Liver (tissue), 3 donors: ENCODE measurements around the gene MUCL3.

ENCODE experiments used
- CTCF ChIP-seq: fragments of 150-350 bp; IDR thresholded peaks from 2 replicates; pipeline ENCODE4 v1.5.1; 2017; ENCODE audit warnings: improper control_type of control experiment, low read depth, low read length; ENCODE audit not compliant: missing input control
- GABPA ChIP-seq, 2 donors: IDR thresholded peaks in 1 of 2; conservative IDR thresholded peaks in 1 of 2; 2 replicates each; pipeline ENCODE4 v1.6.1; 2016; ENCODE audit warnings: antibody characterized with exemption in 2 of 2, mild to moderate bottlenecking in 1 of 2, moderate library complexity in 1 of 2
- HNF4A ChIP-seq, 2 donors: conservative IDR thresholded peaks; 2 replicates each; pipeline ENCODE4 v1.6.1; 2016; ENCODE audit warnings: antibody characterized with exemption in 2 of 2, mild to moderate bottlenecking in 2 of 2
- JUND ChIP-seq, 2 donors: IDR thresholded peaks; 2 replicates each; pipeline ENCODE4 v1.6.1; 2016; ENCODE audit warnings: antibody characterized with exemption in 2 of 2
- MAX ChIP-seq: IDR thresholded peaks from 2 replicates; pipeline ENCODE4 v1.6.1; 2016; ENCODE audit warnings: antibody characterized with exemption
- NR2F2 ChIP-seq: IDR thresholded peaks from 2 replicates; pipeline ENCODE4 v1.6.1; 2016; ENCODE audit warnings: antibody characterized with exemption
- RAD21 ChIP-seq, 2 donors: IDR thresholded peaks; 2 replicates each; pipeline ENCODE4 v1.6.1; 2016; ENCODE audit warnings: antibody characterized with exemption in 2 of 2, mild to moderate bottlenecking in 2 of 2
- SP1 ChIP-seq: IDR thresholded peaks from 2 replicates; pipeline ENCODE4 v1.6.1; 2018; ENCODE audit warnings: antibody characterized with exemption, mild to moderate bottlenecking
- TAF1 ChIP-seq: conservative IDR thresholded peaks from 2 replicates; pipeline ENCODE4 v1.6.1; 2016; ENCODE audit warnings: antibody characterized with exemption, mild to moderate bottlenecking
- YY1 ChIP-seq: IDR thresholded peaks from 2 replicates; pipeline ENCODE4 v1.6.1; 2016; ENCODE audit warnings: antibody characterized with exemption, mild to moderate bottlenecking
- TF ChIP-seq, protein P1 (sequence below): IDR thresholded peaks from 2 replicates; pipeline ENCODE4 v1.6.1; 2016; ENCODE audit warnings: antibody characterized with exemption
- TF ChIP-seq, protein P2 (sequence below): IDR thresholded peaks from 2 replicates; pipeline ENCODE4 v1.6.1; 2016; ENCODE audit warnings: antibody characterized with exemption, mild to moderate bottlenecking
- donor health status: healthy.
- donor health status: healthy.

DNA sequence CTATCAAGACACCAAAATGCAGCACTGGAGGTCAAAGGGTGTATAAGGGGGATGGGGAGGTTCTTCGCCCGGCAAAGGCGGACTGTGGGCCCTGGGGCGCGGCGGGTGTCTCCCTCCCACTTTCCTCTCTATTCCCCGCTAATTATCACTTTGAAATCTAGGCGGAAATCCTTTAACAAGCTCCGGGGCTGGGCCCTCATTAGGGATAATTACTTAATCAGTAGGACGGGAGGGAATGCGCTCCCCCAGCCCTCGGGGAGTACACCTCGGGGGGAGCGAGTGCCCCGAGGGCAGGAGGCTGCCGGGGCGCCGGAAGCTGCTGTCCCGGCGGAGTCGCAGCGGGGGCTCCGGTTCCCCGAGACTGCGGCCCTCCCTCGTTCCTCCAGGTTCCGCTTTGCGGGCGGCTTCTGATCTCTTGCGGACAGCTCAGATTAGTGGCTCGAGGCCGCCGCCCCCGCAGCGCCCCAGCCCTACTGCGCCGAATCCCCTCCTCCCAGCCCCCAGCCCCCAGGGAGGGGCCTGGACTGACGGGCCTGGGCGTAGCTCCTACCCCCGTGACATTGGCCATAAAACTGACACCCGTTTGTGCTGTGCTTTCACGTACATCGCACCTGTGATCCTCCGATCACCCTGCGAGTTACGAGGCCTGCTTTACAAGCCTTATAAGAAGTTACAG is 14.7 kb downstream of the MUCL3 start:
- TF ChIP-seq CTCF (no peak), YY1 (no peak), NR2F2 (no peak), GABPA (IDR thresholded peaks at IDR 0.05 in 1 of 2, conservative IDR thresholded peaks at IDR 0.05 in 1 of 2) (peak in 1 of 2 donors; percentile 24), HNF4A (conservative IDR thresholded peaks at IDR 0.05) (no peak), SP1 (no peak), RAD21 (IDR thresholded peaks at IDR 0.05) (no peak), JUND (IDR thresholded peaks at IDR 0.05) (no peak), TAF1 (no peak), MAX (no peak)
- TF ChIP-seq, protein P1, sequence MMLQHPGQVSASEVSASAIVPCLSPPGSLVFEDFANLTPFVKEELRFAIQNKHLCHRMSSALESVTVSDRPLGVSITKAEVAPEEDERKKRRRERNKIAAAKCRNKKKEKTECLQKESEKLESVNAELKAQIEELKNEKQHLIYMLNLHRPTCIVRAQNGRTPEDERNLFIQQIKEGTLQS = no peak
- TF ChIP-seq, protein P2, sequence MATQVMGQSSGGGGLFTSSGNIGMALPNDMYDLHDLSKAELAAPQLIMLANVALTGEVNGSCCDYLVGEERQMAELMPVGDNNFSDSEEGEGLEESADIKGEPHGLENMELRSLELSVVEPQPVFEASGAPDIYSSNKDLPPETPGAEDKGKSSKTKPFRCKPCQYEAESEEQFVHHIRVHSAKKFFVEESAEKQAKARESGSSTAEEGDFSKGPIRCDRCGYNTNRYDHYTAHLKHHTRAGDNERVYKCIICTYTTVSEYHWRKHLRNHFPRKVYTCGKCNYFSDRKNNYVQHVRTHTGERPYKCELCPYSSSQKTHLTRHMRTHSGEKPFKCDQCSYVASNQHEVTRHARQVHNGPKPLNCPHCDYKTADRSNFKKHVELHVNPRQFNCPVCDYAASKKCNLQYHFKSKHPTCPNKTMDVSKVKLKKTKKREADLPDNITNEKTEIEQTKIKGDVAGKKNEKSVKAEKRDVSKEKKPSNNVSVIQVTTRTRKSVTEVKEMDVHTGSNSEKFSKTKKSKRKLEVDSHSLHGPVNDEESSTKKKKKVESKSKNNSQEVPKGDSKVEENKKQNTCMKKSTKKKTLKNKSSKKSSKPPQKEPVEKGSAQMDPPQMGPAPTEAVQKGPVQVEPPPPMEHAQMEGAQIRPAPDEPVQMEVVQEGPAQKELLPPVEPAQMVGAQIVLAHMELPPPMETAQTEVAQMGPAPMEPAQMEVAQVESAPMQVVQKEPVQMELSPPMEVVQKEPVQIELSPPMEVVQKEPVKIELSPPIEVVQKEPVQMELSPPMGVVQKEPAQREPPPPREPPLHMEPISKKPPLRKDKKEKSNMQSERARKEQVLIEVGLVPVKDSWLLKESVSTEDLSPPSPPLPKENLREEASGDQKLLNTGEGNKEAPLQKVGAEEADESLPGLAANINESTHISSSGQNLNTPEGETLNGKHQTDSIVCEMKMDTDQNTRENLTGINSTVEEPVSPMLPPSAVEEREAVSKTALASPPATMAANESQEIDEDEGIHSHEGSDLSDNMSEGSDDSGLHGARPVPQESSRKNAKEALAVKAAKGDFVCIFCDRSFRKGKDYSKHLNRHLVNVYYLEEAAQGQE = no peak
